OCI-LY1 (cell line): ENCODE data around the gene SPINK6.

ENCODE experiments used
- H2AFZ ChIP-seq: fragments of 200-600 bp; sonication (generic), shearing (Covaris generic); 2 replicates; pipeline ENCODE4 v1.6.0; 2014; ENCODE audit warnings: antibody characterized with exemption, mild to moderate bottlenecking, low read length
- H3F3A ChIP-seq: fragments of 200-600 bp; sonication (generic), shearing (Covaris generic); 2 replicates; pipeline ENCODE4 v1.6.0; 2014; ENCODE audit warnings: mild to moderate bottlenecking, antibody characterized with exemption, low read length, moderate library complexity; ENCODE audit not compliant: insufficient read depth
- H3K27ac ChIP-seq: fragments of 200-600 bp; sonication (generic); 2 replicates; pipeline ENCODE4 v1.5.1; 2014; ENCODE audit warnings: low read length, mixed run types, mild to moderate bottlenecking, low read depth; ENCODE audit not compliant: poor library complexity, severe bottlenecking
- H3K27me3 ChIP-seq: fragments of 200-600 bp; sonication (generic); 2 replicates; pipeline ENCODE4 v1.6.0; 2014; ENCODE audit warnings: antibody characterized with exemption, mild to moderate bottlenecking, low read length, moderate library complexity; ENCODE audit not compliant: insufficient read depth
- H3K36me3 ChIP-seq: fragments of 200-600 bp; sonication (generic); 2 replicates; pipeline ENCODE4 v1.6.1; 2014; ENCODE audit warnings: mild to moderate bottlenecking, antibody characterized with exemption, low read length, moderate library complexity, mixed read lengths; ENCODE audit not compliant: insufficient read depth
- H3K4me1 ChIP-seq: fragments of 200-600 bp; sonication (generic); 2 replicates; pipeline ENCODE4 v1.5.1; 2014; ENCODE audit warnings: mild to moderate bottlenecking, low read length, moderate library complexity; ENCODE audit not compliant: insufficient read depth, severe bottlenecking
- H3K4me2 ChIP-seq: fragments of 200-600 bp; sonication (generic), shearing (Covaris generic); 2 replicates; pipeline ENCODE4 v1.6.1; 2014; ENCODE audit warnings: low read length
- H3K4me3 ChIP-seq: fragments of 200-600 bp; sonication (generic); 2 replicates; pipeline ENCODE4 v1.5.1; 2014; ENCODE audit warnings: low read length, low read depth, mild to moderate bottlenecking, mixed read lengths; ENCODE audit not compliant: poor library complexity, severe bottlenecking
- H3K79me2 ChIP-seq: fragments of 200-600 bp; shearing (Covaris generic); 2 replicates; pipeline ENCODE4 v1.6.1; 2016; ENCODE audit warnings: mixed run types, low read length, mixed read lengths; ENCODE audit not compliant: insufficient read depth
- H3K9ac ChIP-seq: fragments of 200-600 bp; sonication (generic), shearing (Covaris generic); 2 replicates; pipeline ENCODE4 v1.6.1; 2014; ENCODE audit warnings: mild to moderate bottlenecking, low read length, mixed read lengths
- H3K9me2 ChIP-seq: fragments of 200-600 bp; sonication (generic), shearing (Covaris generic); 2 replicates; pipeline ENCODE4 v1.6.1; 2014; ENCODE audit warnings: low read depth, mild to moderate bottlenecking, low read length, mixed read lengths
- H3K9me3 ChIP-seq: fragments of 200-600 bp; shearing (Covaris generic); 2 replicates; pipeline ENCODE4 v1.6.1; 2014; ENCODE audit warnings: low read length, mixed read lengths
- H4K20me1 ChIP-seq: fragments of 200-600 bp; sonication (generic), shearing (Covaris generic); 2 replicates; pipeline ENCODE4 v1.6.0; 2016; ENCODE audit warnings: mild to moderate bottlenecking, low read length; ENCODE audit not compliant: insufficient read depth
- CTCF ChIP-seq: fragments of 200-600 bp; sonication (generic), shearing (Covaris generic); IDR thresholded peaks from 2 replicates; pipeline ENCODE4 v1.5.1; 2017; ENCODE audit warnings: mild to moderate bottlenecking, antibody characterized with exemption, low read length, moderate library complexity, mixed read lengths
- EZH2 ChIP-seq: fragments of 200-600 bp; sonication (generic), shearing (Covaris generic); IDR thresholded peaks from 2 replicates; pipeline ENCODE4 v1.8.0; 2017; ENCODE audit warnings: borderline replicate concordance, mixed run types, mild to moderate bottlenecking, antibody characterized with exemption, low read length, moderate library complexity, mixed read lengths

The SPINK6 gene

GRCh38 chr5:148163345-148163744 is 39.5 kb upstream of the SPINK6 start:
- no peak overlapping the region for H3K4me2 ChIP-seq
- H3K9me3 ChIP-seq, result no peaks in the 10 kb centered on the region
- no peaks in the 10 kb centered on the region for H3F3A ChIP-seq
- no peak overlapping the region for H3K9ac ChIP-seq
- TF ChIP-seq CTCF, result no peak
- no peak for TF ChIP-seq EZH2
- H3K79me2 ChIP-seq, result no peaks in the 10 kb centered on the region
- no peak overlapping the region for H2AFZ ChIP-seq
- H3K27me3 ChIP-seq, result no peaks in the 10 kb centered on the region
- H4K20me1 ChIP-seq, result no peaks in the 10 kb centered on the region
- no peaks in the 10 kb centered on the region for H3K9me2 ChIP-seq
- no peak overlapping the region for H3K4me3 ChIP-seq
- no peaks in the 10 kb centered on the region for H3K4me1 ChIP-seq
- H3K27ac ChIP-seq, result no peak overlapping the region
- no peaks in the 10 kb centered on the region for H3K36me3 ChIP-seq

GRCh38 chr5:148166550-148167283 is 36.1 kb upstream of the SPINK6 start:
- Histone ChIP-seq H4K20me1 (no peaks in the 10 kb centered on the region), H3K27me3 (no peaks in the 10 kb centered on the region), H3F3A (no peaks in the 10 kb centered on the region), H3K4me2 (no peak overlapping the region), H3K27ac (no peak overlapping the region), H3K36me3 (no peaks in the 10 kb centered on the region), H3K9me2 (no peaks in the 10 kb centered on the region), H3K9me3 (no peaks in the 10 kb centered on the region), H2AFZ (no peak overlapping the region), H3K79me2 (no peaks in the 10 kb centered on the region), H3K4me1 (no peaks in the 10 kb centered on the region), H3K9ac (no peak overlapping the region), H3K4me3 (no peak overlapping the region)
- TF ChIP-seq EZH2, result no peak
- no peak for TF ChIP-seq CTCF

- Histone ChIP-seq H2AFZ (no peak within 1 kb of the TSS), H3K9ac (no peak within 1 kb of the TSS), H3K4me1 (no peaks in the 10 kb centered on the region), H3K27me3 (no peaks in the 10 kb centered on the region), H3F3A (no peaks in the 10 kb centered on the region), H3K27ac (no peak within 1 kb of the TSS), H3K4me3 (no peak within 1 kb of the TSS), H3K36me3 (no peaks in the 10 kb centered on the region), H3K9me3 (no peaks in the 10 kb centered on the region), H3K4me2 (no peak within 1 kb of the TSS), H4K20me1 (no peaks in the 10 kb centered on the region), H3K9me2 (no peaks in the 10 kb centered on the region), H3K79me2 (no peaks in the 10 kb centered on the region)
- no peak for TF ChIP-seq CTCF
- no peak for TF ChIP-seq EZH2
Measured at GRCh38 chr5:148168246-148168645, 34.6 kb upstream of the SPINK6 start, which contains the start of gene SPINK14. Gene SPINK14 (plus strand): TSS chr5:148168546. CDS start chr5:148169733, 1,187 bp downstream.
